HL-60 (cell line): ENCODE results near the gene SPATA6L.

Source experiments
- DNase-seq, 2 experiments: peaks; one replicate each; pipeline ENCODE4 v3.0.0-alpha.2; 2010 to 2020; ENCODE audit warnings: low read depth in 1 of 2, low spot score in 1 of 2
- H3K27ac ChIP-seq: fragments of 250-450 bp; sonication (Bioruptor Pico); replicated peaks from 2 replicates; pipeline ENCODE4 v1.5.1; 2020; ENCODE audit warnings: mild to moderate bottlenecking, moderate library complexity
- H3K27me3 ChIP-seq: fragments of 250-450 bp; sonication (Bioruptor Pico); 2 replicates; pipeline ENCODE4 v1.5.1; 2021; ENCODE audit warnings: mild to moderate bottlenecking, moderate library complexity; ENCODE audit not compliant: insufficient read depth, poor library complexity, severe bottlenecking
- H3K4me3 ChIP-seq: replicated peaks from 2 replicates; pipeline ENCODE4 v1.5.1; 2011; ENCODE audit warnings: mild to moderate bottlenecking, control low read depth, low read length; ENCODE audit not compliant: insufficient read depth
- CTCF ChIP-seq: IDR thresholded peaks from one replicate; pipeline ENCODE4 v1.5.1; 2011; ENCODE audit warnings: low read length, control low read depth, inconsistent platforms; ENCODE audit not compliant: insufficient read depth
- GABPA ChIP-seq: IDR thresholded peaks from 2 replicates; pipeline ENCODE4 v1.6.1; 2012; ENCODE audit warnings: low read depth
- POLR2AphosphoS5 ChIP-seq: IDR thresholded peaks from 2 replicates; pipeline ENCODE4 v1.6.1; 2012; ENCODE audit warnings: low read depth
- REST ChIP-seq: IDR thresholded peaks from 2 replicates; pipeline ENCODE4 v1.6.1; 2012; ENCODE audit warnings: low read depth; ENCODE audit not compliant: insufficient replicate concordance
- SPI1 ChIP-seq: IDR thresholded peaks from 2 replicates; pipeline ENCODE4 v1.6.1; 2012; ENCODE audit warnings: low read depth, mild to moderate bottlenecking, borderline replicate concordance

Gene SPATA6L

GRCh38 chr9:4558371-4558998 lies 107.8 kb downstream of the SPATA6L start:
- Histone ChIP-seq H3K27me3 (peaks cover 3% of the 10 kb centered on the region), H3K4me3 (no peak overlapping the region), H3K27ac (no peak overlapping the region)
- DNase-seq: no peak
- TF ChIP-seq CTCF (no peak), REST (no peak), GABPA (no peak), SPI1 (no peak), POLR2AphosphoS5 (no peak)

- no peak for DNase-seq
- no peak overlapping the region for H3K27ac ChIP-seq
Observed at GRCh38 chr9:4555236-4555635, 111.0 kb downstream of the SPATA6L start.

More at GRCh38 chr9:4555236-4555635, 111.0 kb downstream of the SPATA6L start:
- no peak for TF ChIP-seq REST
- TF ChIP-seq GABPA: no peak
- TF ChIP-seq CTCF: no peak
- no peak for TF ChIP-seq POLR2AphosphoS5
- TF ChIP-seq SPI1: no peak
- Histone ChIP-seq H3K27me3 (peaks cover 7% of the 10 kb centered on the region), H3K4me3 (no peak overlapping the region)
